NCI-H1436 treated with DMSO at 0.1 percent for 48 hours (cell line): ENCODE results near the gene ICE1.
"Not testable (repeated sequence)": the region's sequence is repeated elsewhere in the genome, so short reads cannot be mapped to it uniquely, and the experiment has no call there.

Source experiments
- DNase-seq: peaks from one replicate; lab custom pipeline; 2025; lab: John Stamatoyannopoulos, UW

The ICE1 gene

DNA sequence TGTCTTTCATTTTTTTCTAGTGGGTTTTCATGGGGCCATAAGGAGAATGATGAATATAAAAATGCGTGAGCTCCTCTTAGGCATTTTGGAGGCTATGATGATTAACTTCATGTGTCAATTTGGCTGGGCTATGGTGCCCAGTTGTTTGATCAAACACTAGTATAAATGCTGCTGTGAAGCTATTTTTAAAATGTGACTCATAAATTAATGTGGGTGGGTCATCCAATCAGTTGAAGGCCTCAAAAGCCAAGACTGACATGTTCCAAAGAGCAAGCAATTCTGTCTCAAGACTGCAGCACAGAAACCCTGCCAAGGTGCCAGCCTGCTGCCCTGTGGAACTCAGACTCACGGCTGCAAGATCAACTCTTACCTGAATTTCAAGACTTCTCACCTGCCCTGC lies 24.4 kb upstream of the ICE1 start:
- no peak for DNase-seq

DNA sequence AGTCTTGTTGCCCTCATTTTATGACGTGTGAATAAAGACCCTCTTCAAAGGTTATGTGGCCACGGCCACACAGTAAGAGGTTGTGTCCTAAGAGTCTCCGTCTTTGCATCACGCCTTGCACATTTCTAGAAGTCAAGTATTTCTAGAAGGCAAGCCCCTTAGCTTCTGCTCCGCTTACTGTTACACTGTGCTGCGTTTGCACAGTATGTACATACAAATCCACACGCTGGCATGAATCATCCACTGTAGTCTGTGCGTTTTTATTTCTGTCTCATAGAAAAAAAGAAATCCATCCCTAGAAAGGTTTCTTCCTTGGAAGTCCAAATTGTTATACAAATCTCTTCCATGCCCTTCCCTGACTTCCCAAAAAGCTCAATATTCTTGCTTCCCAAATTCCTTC lies 21.4 kb upstream of the ICE1 start:
- no peak for DNase-seq

DNA sequence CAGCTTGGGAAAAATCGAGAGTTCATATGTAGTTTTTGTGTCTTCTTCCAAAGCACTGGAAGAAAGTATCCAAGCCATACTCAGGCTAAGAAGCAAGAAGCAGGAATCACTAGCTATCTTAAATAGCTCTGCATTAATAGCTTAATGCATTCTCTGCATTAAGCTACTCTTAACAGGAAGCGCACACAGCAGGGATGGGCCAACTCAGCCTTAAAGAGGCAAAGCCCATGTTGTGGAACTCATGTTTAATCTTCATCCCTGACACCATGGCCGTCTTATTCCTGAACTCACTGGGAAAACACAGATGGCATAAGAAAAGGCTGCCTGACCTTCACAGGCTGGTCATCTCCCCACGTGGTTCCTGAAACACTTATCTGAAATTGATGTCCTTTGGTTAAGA lies 18.7 kb upstream of the ICE1 start:
- no peak for DNase-seq

DNA sequence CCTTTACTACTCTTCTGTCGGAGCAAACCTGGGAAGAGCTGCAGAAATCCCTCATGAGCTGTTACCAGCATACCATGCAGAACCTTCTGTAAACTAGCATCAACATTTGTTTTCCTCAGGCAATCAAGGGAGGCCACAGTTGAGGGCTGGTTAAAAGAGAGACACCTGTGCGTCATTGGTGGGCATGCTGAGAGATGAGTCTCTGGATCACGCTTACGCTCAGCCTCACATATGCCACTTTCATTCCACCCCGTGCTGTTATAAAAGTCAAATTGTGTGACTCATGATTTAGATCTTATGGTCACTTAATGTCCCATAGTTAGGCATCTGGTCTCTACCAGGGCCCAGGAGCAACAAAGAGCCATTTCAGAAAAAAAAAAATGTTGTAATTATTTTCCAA lies 18.1 kb upstream of the ICE1 start:
- DNase-seq = no peak

DNA sequence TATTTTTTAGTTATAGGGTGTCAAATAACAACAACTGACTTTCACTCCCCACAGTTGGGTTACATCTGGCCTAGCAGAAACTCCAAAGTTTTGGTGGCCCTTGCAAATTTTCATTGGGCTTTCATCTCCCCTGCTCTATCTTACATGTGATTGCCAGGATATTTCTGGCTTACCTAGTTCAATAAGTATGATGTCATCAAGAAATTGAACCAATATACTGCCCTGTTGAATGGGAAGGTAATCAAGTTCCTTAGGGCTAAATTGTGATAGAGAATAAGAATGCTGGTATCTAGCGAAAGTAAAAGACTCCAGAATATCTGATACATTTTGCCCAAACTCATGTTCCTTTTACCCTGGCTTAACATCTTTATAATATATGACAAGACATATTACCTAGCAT lies 17.0 kb upstream of the ICE1 start:
- DNase-seq = no peak

DNA sequence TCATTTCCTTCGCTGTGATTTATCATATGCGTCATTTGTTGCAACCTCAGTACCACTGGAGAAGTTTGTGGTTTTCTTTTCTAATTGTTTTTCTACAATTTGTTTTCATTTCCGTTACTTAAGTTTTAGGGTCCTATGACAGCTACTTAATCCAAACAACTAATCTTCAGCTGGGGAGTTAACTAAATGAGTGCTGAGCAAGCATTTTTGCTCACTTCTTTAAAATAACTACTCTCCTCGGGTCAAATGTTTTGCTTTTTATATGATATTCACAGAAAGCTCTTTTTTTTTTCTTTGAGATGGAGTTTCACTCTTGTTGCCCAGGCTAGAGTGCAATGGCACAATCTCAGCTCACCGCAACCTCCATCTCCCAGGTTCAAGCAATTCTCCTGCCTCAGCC lies 14.6 kb upstream of the ICE1 start:
- DNase-seq = no peak

DNA sequence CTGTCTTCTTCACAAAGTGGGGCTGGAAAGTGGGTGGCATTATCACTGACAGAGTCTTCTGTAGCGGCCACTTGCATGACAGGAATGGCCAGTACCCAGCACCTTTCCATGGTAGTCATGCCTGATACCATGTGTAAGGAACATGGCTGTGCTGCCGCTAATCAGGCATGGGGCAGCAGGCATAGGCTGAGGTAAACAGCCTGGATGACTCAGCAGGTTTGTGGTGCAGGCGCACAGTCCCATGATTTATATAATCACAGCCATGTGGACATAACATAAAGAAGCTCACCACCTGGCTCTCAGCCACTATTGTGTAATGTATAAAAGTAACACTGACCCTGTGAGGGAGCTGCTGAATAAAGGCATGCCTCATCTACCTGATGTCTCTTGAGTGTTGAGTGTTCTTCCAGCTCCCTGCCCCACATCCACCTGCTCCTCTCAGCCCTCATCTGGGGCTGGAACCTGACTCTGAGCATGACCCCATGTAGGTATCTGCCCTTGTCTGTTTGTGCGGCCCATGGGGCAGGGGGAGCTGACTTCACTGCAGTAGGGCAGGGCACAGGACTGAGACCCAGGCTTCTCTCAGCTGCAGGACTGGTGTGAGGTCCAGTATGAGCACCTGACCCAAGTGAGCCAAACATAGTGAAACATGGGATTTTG lies 13.2 kb upstream of the ICE1 start:
- DNase-seq = no peak

DNA sequence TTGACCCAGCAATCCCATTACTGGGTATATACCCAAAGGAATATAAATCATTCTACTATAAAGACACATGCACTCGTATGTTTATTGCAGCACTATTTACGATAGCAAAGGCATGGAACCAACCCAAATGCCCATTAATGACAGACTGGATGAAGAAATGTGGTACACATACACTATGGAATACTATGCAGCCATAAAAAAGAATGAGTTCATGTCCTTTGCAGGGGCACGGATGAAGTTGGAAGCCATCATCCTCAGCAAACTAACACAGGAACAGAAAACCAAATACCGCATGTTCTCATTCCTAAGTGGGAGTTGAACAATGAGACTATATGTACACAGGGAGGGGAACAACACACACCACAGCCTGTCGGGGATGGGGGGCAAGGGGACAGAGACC lies 8.6 kb upstream of the ICE1 start:
- not testable (repeated sequence) for DNase-seq

DNA sequence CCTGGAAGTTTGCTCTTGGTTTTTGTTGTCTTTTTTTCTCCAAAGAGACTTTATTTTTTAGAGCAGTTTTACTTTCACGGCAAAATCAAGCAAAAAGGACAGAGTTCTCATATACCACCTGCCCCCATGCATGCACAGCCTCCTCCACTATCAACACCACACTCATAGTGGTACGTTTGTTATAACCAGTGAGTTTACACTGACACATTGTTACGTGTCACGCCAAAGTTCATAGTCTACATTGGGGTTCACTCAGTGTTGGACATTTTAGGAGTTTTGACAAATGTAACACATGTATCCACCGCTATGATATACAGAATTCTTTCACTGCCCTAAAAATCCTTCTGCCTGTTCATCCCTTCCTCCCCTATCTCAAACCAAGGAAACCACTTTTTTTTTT lies 7.5 kb upstream of the ICE1 start:
- DNase-seq = no peak

DNA sequence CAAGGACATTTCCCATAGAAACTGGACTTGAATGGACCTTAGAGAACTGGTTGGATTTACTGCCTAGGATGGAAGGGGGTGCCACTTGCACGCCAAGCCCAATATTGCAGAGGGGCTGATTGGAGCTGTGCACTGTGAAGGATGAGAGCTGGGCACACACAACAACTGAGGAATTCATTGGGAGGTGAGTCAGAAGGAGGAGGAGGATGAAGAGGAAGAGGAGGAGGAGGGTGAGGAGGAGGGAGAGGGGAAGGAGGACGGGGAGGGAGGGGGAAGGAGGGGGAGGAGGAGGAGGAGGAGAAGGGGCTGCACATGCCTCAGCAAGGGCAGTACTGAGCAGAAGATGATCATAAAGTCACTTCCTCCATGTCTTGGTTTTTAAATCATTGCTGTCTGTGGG lies 5.7 kb upstream of the ICE1 start:
- no peak for DNase-seq

DNA sequence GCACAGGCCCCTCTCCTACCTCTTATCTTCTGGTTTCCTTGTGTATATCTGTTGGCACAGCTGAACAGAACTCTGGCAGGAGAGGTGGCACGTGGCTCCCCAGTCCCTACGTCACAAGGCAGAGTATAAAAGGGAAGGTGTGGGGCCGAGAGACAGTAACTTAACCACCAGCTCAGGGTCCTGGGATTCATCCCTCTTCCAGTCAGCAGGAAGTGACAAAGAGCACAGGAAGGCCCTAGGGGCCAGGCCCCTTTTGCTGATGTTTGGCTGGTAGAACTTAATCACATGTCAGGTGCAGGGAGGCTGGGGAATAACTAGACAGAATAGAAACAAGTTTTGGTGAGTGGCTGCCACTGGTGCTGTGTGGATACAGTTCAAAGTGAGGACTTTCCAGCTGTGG lies 4.5 kb upstream of the ICE1 start:
- DNase-seq = no peak

DNA sequence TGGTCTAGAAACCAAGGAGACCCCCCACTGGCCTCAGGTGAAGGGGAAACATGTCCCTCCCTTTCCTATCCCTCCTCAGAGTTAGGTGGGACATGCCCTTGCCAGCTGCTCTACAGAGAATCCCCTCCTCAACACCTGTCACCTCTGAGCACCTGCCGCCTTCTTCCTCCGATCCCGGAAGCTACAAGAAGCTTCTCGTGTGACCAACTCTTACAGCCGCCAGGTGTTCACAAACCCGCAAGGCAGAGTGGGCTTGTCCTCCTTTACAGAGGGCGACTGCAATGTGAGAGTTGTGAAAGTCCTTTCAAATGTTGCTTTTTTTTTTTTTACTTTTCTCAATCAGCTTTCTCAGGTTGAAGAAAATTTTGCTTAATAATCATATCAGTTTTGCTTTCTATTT lies 3.7 kb upstream of the ICE1 start:
- DNase-seq = no peak

DNA sequence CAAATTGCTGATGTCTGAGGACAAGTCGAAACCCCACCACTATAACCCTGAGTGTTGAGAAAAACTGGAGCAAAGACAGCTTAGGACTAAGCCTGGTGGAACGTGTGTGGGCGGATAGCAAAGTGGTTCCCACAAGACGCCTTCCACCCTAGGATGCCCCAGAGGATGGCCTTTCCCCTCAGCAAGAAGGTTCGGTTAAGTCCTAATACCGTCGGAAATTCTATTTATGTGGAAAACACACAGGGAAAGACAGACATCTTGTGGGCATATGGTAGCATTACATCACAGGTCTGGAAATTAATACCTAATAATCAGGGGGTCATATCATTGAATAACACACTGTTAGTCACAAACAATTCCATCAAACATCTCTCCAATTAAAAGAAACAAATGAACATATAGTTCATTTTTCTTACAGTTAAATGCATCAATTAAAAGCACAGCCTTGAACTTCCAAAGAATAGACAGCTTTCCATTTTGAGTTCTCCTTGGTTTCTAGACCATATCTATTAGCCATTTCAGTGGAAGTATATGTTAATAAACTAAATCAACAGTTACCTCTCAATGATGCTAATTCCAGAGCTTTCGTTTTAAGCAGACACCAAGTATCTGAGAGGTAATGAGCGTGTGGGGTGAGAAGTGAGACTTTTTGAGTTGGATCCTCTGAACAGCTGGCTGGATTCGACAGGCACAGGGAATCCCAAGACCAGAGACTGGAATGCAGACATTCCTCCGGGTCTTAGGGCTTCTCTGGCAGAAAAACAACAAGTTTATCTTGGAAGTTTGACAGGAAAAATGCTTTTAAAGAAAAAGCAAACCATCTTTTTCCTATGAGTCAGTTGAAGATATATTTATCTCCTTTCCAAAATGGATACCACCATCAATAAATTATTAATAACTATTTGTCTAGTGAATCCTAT lies 2.9 kb upstream of the ICE1 start:
- no peak for DNase-seq

DNA sequence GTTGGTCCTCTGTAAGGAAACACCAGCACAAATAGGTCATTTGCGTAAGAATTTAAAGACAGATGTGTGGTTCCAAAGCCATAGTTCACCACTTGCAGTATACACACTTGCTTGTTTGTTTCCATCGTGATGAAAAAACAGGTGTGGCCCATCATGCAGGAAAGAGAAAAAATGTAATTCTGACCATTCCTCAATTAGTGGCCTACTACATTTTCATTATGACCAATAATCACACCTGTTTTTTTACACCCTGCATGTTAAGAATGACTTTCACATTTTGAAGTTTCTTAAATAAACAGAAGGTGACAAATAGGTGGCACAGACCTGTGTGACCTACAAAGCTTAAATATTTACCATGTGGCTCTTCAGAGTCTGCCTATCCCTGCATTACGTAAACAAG lies 2.2 kb upstream of the ICE1 start:
- DNase-seq = no peak

DNA sequence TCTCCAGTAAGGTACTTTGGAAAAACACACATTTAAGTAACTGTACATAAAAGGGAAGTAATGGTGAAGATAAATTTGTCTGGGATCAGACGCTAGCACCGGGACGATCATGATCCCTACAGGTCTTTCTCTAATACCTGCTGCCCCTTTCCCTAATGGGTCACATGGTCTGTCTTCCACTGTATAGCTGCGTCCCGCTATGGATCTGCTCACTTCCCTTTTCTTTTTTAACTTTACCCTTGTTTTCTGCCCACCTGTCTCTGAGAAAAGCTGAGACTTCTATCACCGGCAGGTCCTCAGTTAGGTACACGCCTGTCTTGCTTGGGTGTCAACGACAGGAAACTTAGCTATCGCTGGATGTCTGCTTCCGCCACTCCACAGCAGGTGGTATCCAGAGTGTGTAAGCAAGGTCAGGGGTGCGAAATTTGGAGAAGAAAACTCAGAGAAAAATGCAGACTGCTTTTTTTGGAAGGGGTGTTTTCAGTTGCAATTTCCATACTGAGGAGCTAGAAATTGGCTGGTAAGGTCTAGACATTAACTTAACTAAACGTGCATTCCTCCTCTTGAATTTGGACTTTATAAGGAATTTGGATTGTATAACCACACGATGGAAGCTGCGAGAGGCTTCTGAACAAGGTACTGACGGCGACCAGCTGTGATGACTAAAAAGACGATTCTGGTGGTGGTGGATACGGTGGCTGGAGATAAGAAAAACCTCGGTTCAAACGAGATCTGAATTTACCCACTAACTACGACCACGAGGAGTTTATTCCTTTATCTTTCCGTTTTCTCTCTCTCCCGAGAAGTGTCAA lies 1.1 kb upstream of the ICE1 start:
- no peak for DNase-seq

DNA sequence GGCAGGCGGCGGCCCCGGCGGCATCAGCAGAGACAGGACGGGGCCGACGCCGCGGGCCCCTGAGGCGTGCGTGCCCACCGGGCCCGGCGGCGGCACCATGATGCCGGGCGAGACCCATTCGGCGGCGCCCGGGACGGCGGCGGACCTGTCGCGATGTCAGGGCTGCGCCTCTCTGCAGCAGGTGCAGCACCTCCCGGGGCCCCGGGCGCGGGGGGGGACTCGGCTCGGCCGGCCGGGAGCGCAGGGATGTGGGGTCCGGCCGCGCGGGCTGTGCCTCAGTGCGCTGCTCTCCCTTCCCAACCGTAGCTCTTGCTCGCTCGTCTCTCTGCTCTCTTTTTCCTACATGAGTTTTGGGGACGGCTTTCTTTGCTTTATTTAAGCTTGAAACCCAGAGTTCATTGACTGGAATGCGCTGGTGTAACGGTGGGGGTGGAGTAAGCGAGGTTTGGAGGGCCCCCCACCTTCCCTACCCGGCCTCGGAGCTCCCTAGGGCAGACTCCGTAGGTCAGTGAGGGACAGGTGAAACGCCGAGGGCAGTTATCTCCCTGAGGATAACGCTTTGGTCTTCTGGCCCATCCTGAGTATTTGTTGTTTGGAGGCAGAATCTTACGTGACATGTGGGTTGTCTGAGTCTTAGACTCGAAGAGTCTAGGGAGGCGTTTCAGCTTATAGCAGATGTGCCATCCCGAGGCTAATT lies 490 bp downstream of the ICE1 start:
- no peak for DNase-seq

DNA sequence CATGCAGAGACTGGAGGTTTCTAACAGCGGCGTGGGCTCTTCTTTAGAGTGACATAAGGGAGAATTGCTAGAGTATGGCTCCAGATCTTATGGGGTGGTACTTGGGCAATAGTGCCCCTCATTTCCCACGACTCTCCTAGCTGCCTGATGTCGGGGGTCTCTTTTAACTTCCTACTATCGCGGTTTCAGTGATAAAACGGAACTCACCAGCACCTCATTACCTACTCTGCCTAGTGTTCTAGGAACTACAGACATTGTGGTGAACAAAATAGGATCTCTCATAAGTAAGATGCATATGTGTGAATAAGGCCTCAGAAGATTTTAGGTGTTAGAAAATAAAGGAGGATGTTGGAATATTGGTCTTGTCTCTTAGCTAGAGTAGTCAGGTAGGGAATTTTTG lies 1.1 kb downstream of the ICE1 start:
- DNase-seq = no peak

DNA sequence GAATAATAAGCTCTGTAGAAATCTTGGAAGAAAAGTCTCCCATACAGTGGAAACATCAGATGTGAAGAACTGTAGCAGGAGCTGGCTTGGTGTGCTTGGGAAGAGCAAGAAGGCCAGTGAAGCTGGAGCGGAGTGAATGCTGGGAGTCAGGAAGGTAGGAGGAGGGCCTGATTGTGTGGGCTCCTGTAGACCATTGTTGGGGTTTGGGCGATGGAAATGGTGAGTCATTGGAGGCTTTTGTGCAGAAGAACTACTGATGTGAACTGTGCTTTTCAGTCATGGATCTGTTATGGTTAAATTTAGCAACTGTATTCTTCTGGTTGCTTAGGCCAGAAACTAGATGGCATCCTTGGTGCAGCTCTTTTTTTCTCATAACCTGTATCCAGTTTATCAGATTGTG lies 2.3 kb downstream of the ICE1 start:
- no peak for DNase-seq

DNA sequence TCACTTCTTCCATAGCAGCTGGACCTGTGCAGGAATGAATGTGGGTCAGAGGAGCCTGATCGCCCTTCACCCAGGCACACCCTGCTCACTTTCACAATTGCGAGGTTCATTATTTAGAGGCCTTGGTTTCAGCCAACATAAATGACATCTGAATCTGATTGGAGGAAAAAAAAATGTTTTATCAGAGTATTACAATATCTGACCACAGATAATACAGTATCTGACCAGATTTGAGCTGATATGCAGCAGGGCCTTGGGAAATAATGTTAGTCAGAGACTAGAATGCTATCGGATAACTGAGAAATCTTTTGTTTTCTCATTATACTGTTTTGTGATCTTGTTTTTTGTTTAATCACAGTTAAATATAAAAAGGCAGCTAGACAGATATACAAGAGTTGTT lies 7.7 kb downstream of the ICE1 start:
- DNase-seq = no peak

DNA sequence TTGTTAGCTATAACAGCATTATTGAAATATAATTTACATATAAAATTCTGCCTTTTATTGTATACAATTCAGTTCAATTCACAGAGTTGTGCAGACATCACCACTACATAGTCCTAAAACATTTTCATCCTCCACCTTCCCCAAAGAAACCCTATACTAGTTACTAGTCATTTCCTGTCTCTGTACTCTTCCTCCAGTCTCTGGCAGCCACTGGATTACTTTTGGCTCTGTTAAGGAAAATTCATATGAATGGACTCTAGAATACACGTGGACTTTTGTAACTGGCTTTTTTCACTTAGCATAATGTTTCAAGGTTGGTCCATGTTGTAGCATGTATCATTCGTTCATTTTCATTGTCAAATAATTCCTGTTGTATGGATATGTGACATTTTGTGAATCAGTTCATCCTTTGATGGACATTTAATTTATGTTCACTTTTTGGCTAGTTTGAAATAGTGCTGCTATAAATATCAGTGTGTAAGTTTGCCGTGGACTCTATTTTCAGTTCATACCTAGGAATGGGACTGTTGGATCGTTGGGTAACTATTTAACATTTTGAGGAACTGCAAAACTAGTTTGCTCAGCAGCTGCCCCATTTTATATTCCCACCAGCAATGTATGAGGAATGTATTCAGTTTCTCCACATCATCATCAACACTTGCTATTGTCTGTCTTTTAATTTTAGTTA lies 9.7 kb downstream of the ICE1 start:
- DNase-seq = no peak

DNA sequence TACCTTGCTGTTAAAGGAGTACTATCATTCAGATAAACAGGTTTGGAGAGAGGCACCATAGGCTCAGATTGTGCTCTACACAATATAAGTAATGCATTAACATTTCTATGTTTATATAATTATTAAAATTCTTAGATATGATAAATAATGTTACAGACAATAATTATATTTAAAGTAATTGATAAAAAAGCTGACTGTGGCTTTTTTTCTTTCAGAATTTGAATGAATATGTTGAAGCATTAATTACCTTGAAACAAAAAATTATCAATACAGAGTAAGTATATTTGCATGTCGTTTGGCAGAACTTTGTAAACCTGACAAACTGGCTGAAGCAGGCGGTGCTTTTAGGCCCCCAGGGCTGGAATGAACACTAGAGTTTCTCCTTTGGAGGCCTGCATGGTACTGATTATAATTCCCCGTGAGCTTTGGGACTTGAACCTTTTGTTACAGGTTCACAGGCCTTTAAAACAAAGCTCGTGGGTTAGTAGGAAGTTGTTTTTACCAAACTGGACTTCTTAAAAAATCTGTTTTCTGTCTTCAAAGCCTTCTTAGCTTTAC lies 13.8 kb downstream of the ICE1 start:
- no peak for DNase-seq
